ENCODE results near the gene LOXL1.

DNA sequence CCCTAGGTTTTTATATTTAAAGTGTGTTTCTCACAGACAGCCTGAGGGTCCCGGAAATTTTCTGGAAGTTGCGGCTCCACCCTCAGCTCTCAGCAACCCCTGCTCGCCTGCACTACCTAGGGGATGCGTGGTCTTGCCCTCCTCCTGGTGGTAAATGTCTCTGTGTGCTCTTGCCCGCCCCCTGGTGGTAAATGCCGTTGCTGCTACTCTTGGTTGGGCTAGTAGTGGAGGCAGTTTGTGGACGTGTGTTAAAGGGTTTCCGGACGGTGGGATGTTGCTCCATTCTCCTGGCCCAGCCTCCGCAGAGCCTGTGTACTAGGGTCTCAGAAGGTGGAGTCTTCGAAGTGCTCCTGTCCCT, 38.5 kb downstream of the LOXL1 start:
- TF ChIP-seq, protein P1, sequence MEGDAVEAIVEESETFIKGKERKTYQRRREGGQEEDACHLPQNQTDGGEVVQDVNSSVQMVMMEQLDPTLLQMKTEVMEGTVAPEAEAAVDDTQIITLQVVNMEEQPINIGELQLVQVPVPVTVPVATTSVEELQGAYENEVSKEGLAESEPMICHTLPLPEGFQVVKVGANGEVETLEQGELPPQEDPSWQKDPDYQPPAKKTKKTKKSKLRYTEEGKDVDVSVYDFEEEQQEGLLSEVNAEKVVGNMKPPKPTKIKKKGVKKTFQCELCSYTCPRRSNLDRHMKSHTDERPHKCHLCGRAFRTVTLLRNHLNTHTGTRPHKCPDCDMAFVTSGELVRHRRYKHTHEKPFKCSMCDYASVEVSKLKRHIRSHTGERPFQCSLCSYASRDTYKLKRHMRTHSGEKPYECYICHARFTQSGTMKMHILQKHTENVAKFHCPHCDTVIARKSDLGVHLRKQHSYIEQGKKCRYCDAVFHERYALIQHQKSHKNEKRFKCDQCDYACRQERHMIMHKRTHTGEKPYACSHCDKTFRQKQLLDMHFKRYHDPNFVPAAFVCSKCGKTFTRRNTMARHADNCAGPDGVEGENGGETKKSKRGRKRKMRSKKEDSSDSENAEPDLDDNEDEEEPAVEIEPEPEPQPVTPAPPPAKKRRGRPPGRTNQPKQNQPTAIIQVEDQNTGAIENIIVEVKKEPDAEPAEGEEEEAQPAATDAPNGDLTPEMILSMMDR (IDR thresholded peaks at IDR 0.05; ENCODE audit: poor library complexity), result peak; percentile 86
- TF ChIP-seq EZH2phosphoT487 (IDR thresholded peaks at IDR 0.05; ENCODE audit: low read depth, severe bottlenecking, unreplicated experiment) (no peak), EZH2 (IDR thresholded peaks at IDR 0.05; ENCODE audit: borderline replicate concordance) (no peak)

Data from hepatocyte (in vitro differentiated cells).